Measurements from ENCODE around the gene AMACR.
"Not testable (repeated sequence)": the region's sequence is repeated elsewhere in the genome, so short reads cannot be mapped to it uniquely, and the experiment has no call there.

AMACR gene

DNA sequence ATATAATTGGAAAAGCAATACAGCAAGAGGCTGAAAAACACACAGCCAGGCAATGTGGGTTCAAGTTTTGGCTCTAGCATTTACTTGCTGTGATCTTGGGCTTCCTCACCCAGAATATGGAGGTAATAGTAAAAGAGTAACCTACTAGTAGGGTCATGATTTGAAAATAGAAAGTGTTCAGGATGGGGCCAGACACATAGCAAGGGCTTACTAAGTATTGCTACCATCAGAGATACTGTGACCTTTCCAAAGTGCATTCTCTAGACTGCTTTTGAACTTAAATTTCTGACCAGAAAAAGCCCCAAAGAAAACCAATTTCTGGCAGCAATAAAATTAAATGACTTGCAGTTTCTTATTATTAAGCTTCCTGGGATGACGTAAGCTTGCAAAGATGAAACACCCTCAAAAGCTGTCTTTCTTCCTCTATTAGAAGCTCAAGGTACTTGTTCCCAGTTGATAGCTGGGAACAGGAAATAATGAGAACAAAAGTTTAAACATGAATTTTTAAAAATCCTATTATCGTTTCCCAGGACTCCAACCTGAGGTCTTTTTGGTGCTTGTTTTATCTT lies 43.6 kb downstream of the AMACR start:
- no peak for DNase-seq

DNA sequence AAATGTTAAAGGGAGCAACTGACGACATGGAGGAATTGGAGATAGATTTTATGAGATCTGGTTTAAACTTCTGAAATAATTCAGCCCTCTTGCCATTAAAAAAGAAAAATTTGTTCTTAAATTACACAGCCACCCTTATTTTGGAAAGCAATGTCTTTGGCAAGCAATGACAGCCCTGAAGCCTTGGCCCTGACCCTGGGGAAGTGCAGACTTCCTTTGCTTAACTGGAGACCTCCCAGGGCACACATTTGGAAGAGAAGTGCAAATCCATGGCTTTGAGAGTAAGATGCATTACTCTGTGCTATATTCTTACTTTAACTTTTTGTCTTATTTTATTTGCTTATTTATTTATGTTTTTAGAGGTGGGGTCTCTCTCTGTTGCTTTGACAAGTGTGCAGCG lies 49.7 kb downstream of the AMACR start:
- no peak for DNase-seq

DNA sequence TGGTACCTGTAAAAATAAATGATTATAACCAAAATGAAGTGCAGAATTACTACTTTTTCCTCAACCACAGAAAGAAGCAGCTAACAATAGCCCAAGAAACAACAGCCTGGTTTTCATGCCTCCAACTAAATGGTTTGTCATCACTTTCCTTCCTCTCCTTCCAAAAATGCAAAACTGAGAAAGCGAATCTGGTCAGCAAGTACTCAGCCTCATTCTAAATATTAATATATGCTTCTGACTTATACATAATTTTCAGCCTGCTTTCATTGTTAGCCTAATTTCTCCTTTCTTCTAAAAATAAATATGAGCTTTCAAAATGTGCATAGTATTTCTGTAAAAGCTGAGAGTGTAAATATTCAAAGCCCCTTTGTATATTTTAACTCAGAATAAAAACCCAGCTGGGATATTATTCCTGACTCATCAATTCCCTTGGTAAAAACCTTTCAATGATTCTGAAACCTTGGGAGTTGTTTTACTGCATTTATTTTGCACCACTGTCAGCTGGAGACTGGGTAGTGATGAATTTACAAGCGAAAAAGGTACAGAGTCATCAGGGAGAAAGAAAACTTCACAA lies 50.2 kb downstream of the AMACR start:
- DNase-seq = no peak

DNA sequence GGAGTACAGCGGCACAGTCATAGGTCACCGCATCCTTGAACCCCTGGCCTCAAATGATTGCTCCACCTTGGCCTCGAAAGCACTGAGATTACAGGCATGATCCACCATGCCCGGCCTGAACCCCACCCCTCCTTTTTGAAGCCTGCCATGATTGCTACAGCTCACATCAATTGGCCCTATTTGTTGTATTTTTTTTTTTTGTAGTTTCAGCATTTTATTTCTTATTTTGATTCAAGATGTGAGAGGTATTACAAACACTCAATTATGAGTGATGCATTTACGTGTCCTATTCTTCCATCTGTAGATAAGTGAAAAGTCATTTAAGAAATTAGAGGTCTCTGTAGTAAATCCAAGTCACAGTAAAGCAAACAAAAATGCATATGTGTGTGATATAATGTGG lies 55.7 kb downstream of the AMACR start:
- DNase-seq = not testable (repeated sequence)

DNA sequence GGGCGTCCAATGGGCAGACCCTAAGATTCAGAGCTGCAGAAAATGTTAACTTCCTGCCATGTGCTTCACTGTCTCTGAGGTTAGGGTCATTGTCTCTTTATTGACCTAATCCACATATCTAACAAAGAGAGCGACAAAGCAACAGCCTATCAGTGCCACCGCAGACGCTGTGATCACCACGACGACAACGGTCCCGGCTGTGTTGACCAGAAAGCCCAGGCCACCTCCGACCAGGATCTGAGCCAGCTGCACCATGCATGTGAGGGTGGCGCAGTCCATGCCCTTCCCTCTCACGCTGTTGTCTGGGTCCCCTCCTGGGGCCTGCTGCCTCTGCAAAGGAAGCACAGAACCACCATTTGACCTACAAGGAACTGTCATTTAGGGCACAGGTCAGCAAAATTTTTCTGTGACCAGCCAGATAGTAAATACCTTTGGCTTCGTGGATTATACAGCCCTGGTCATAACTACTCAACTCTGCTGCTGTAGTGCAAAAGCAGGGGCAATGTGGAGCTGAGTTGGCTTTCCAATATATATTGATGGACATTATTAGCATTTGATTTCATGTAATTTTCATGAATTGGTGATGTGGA lies 63.2 kb downstream of the AMACR start:
- no peak for DNase-seq

DNA sequence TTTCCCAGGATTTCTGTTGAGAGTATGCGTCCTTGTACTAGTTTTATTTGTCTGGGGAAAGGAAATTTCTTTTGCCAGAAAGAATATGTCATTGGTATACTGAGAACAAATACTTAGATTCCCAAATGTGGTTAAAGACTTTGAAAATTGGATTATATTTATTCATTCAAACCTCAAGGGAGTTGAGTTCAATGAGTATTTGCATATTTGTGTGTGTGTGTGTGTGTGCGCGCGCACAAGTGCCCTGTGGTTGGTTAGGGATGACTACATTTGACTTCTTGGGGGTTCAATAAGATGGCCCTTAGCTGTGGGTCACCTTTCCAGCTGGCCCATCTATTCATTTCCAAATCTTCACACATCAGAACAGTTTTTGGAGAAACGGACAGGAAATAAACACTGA lies 66.8 kb downstream of the AMACR start:
- DNase-seq = no peak

DNA sequence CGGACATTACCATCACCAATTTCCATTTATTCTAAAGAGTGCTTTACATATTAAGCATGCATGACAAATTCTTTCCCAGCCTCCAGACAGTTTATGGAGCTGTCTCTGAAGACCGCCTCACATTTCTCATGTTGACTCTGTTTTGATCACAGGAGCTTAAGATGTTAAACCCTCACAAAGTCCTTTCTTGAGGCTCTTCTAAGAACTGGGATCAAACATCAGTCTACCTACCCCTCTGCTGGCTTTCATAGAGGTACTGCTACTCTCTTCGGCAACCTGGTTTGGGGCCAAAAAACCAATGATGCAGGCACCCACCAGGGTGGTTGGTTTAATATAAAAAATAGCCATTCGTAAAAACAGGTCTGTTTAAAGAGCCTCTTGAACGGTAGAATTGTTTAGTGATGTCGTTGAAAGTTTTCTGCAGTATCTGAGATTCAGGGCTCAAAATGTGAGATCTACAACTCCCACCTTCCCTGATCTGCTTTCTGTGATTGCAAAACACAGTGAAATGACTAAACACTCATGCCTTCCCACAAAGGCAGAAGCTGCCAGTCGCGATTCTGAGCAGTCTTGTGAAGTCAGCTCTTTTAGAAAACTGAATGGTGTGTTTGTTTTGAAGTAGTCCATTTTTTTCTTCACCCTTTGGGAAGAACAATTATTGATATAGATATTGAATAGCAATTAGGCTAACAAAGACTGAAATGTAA lies 68.1 kb downstream of the AMACR start:
- no peak for DNase-seq

DNA sequence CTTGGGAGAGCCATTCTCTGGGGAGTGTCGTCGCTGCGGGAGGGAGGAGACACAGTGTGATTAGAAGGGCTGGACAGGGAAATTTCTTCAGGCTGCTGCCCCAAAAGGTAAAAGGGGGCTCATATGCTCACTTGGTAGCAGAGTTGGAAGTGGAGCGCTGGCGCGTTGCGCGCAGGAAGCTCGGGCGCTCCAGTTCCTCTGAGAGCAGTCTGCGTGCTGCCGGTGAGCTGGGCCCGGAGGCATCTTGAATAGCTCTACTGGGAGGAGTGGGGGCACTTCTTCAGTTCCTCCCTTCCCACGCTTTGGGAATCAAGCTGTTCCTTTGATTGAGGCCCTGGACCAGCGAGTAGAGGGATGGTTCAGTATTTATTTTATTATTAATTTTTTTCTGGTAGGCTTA lies 69.0 kb downstream of the AMACR start:
- no peak for DNase-seq

DNA sequence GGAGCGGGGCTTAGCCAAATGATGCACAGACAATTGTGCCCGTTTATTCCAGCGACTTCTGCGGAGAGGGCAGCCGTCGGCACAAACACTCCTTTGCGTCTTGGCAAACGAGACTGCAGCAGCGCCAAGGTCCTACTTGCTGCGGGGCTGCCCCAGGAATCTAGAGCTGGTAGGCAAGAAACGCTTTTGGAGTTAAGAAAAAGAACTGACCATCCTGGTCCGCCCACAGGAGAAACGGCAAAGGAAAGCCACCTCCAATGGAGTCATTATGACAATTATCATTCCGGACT lies 69.4 kb downstream of the AMACR start:
- DNase-seq = no peak

DNA sequence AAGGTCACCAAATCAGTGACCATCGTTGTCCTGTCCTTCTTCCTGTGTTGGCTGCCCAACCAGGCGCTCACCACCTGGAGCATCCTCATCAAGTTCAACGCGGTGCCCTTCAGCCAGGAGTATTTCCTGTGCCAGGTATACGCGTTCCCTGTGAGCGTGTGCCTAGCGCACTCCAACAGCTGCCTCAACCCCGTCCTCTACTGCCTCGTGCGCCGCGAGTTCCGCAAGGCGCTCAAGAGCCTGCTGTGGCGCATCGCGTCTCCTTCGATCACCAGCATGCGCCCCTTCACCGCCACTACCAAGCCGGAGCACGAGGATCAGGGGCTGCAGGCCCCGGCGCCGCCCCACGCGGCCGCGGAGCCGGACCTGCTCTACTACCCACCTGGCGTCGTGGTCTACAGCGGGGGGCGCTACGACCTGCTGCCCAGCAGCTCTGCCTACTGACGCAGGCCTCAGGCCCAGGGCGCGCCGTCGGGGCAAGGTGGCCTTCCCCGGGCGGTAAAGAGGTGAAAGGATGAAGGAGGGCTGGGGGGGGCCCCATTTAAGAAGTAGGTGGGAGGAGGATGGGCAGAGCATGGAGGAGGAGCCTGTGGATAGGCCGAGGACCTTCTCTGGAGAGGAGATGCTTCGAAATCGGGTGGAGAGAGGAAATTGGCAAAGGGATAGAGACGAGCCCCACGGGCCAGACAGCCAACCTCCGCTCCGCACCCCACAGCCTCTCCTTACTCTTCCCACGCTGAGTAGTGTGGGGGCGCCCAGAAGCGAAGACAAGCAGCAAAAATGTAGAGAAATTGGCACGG lies 69.9 kb downstream of the AMACR start:
- DNase-seq = no peak

DNA sequence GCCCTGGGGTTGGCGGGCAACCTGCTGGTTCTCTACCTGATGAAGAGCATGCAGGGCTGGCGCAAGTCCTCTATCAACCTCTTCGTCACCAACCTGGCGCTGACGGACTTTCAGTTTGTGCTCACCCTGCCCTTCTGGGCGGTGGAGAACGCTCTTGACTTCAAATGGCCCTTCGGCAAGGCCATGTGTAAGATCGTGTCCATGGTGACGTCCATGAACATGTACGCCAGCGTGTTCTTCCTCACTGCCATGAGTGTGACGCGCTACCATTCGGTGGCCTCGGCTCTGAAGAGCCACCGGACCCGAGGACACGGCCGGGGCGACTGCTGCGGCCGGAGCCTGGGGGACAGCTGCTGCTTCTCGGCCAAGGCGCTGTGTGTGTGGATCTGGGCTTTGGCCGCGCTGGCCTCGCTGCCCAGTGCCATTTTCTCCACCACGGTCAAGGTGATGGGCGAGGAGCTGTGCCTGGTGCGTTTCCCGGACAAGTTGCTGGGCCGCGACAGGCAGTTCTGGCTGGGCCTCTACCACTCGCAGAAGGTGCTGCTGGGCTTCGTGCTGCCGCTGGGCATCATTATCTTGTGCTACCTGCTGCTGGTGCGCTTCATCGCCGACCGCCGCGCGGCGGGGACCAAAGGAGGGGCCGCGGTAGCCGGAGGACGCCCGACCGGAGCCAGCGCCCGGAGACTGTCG lies 70.7 kb downstream of the AMACR start:
- DNase-seq = no peak

DNA sequence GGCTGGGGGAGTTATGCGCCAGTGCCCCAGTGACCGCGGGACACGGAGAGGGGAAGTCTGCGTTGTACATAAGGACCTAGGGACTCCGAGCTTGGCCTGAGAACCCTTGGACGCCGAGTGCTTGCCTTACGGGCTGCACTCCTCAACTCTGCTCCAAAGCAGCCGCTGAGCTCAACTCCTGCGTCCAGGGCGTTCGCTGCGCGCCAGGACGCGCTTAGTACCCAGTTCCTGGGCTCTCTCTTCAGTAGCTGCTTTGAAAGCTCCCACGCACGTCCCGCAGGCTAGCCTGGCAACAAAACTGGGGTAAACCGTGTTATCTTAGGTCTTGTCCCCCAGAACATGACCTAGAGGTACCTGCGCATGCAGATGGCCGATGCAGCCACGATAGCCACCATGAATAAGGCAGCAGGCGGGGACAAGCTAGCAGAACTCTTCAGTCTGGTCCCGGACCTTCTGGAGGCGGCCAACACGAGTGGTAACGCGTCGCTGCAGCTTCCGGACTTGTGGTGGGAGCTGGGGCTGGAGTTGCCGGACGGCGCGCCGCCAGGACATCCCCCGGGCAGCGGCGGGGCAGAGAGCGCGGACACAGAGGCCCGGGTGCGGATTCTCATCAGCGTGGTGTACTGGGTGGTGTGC lies 71.4 kb downstream of the AMACR start, which contains the start of gene RXFP3:
TSS of gene RXFP3 (plus strand) at position 6 of the 636 bp plus-strand sequence. CDS start at position 361, 355 bp downstream.
- no peak for DNase-seq

Measured in activated CD4-positive, alpha-beta T cell treated with anti-CD3 and anti-CD28 coated beads, Interleukin-2, amount 50 U/mL, for 1 hour (primary cell).